A549 (cell line): Measurements from ENCODE around the gene ALDH1L1. TPM values are rescaled to one million over a fixed set of nuclear protein-coding genes. Genes with fewer than 3 reads are reported as not detected.

Experiments used
- ATAC-seq, 2 experiments: fragments of 200-7000 bp in 1 of 2; fragments of >200 bp in 1 of 2; cut with Nextera tagmentation in 1 of 2; cut with Tn5 transposase in 1 of 2; 3 replicates each; pipeline versions ENCODE4 v1.8.0 to v1.9.1; 2018 to 2020; ENCODE audit warnings: mild to moderate bottlenecking in 1 of 2, moderate library complexity in 1 of 2
- CTCF ChIA-PET: fragments of 300-600 bp; sonication (Branson Sonifier 250); formaldehyde crosslinking; extraction: SDS; loops from one replicate; lab custom pipeline; 2021; ENCODE audit warnings: antibody characterized with exemption, inconsistent platforms; lab: Yijun Ruan, JAX
- POLR2A ChIA-PET: fragments of 350-600 bp; formaldehyde crosslinking; extraction: SDS; loops from one replicate; lab custom pipeline; 2021; ENCODE audit warnings: antibody characterized with exemption, inconsistent platforms; lab: Yijun Ruan, JAX
- DNase-seq, 2 experiments: peaks; one replicate each; pipeline versions ENCODE4 v3.0.0 to v3.0.0-alpha.2; 2011 to 2016; ENCODE audit warnings: low read depth in 1 of 2, low spot score in 1 of 2
- FAIRE-seq: peaks from 2 replicates; lab custom pipeline; 2011; peaks lifted over from hg19 to GRCh38; lab: Jason Lieb, UNC
- H3K27ac ChIP-seq, 2 experiments: fragments of >200 bp; sonication (Bioruptor Twin); formaldehyde crosslinking; 3 replicates each; pipeline ENCODE4 v1.5.1; 2016 to 2017
- H3K4me1 ChIP-seq: fragments of >200 bp; sonication (Bioruptor Twin); formaldehyde crosslinking; 3 replicates; pipeline ENCODE4 v1.6.1; 2016
- H3K4me2 ChIP-seq: fragments of >200 bp; sonication (Bioruptor Twin); formaldehyde crosslinking; 3 replicates; pipeline ENCODE4 v1.6.1; 2016
- H3K4me3 ChIP-seq: fragments of >200 bp; sonication (Bioruptor Twin); formaldehyde crosslinking; 3 replicates; pipeline ENCODE4 v1.5.1; 2016
- H3K9me3 ChIP-seq: fragments of >200 bp; sonication (Bioruptor Twin); formaldehyde crosslinking; 3 replicates; pipeline ENCODE4 v1.6.1; 2016
- BHLHE40 ChIP-seq: IDR thresholded peaks from 2 replicates; pipeline ENCODE4 v1.6.1; 2012; ENCODE audit warnings: low read depth, low read length, inconsistent platforms
- CBX2 ChIP-seq: fragments of 200-600 bp; sonication (generic); IDR thresholded peaks from 2 replicates; pipeline ENCODE4 v1.6.1; 2016; ENCODE audit warnings: low read depth, mild to moderate bottlenecking, borderline replicate concordance
- CEBPB ChIP-seq, 2 experiments: fragments of >200 bp in 1 of 2; sonication (Bioruptor Twin) in 1 of 2; formaldehyde crosslinking in 1 of 2; IDR thresholded peaks; 2 replicates each; pipeline ENCODE4 v1.6.1; 2012 to 2016
- CHD2 ChIP-seq: fragments of 150-350 bp; IDR thresholded peaks from 2 replicates; pipeline ENCODE4 v1.6.1; 2014; ENCODE audit warnings: low read length; ENCODE audit not compliant: partially characterized antibody
- EHF ChIP-seq: fragments of 250-450 bp; sonication (Bioruptor Pico); IDR thresholded peaks from 2 replicates; pipeline ENCODE4 v1.5.0; 2020; ENCODE audit warnings: mild to moderate bottlenecking
- ELK1 ChIP-seq: fragments of 150-350 bp; IDR thresholded peaks from 2 replicates; pipeline ENCODE4 v1.6.1; 2014; ENCODE audit warnings: low read depth, mild to moderate bottlenecking, low read length
- ESRRA ChIP-seq: fragments of 150-350 bp; IDR thresholded peaks from 2 replicates; pipeline ENCODE4 v1.6.1; 2014; ENCODE audit warnings: mild to moderate bottlenecking, low read length, borderline replicate concordance
- FOSB ChIP-seq: fragments of 250-450 bp; sonication (Bioruptor Pico); IDR thresholded peaks from 2 replicates; pipeline ENCODE4 v1.5.0; 2020; ENCODE audit warnings: mild to moderate bottlenecking, moderate library complexity
- FOSL2 ChIP-seq, 2 experiments: fragments of 450-650 bp in 1 of 2; fragments of >200 bp in 1 of 2; sonication (Bioruptor Twin) in 1 of 2; formaldehyde crosslinking; IDR thresholded peaks; 2 replicates each; pipeline versions ENCODE4 v1.5.0 to v1.6.1; 2016 to 2020; ENCODE audit warnings: mild to moderate bottlenecking in 1 of 2, moderate library complexity in 1 of 2
- FOXS1 ChIP-seq: fragments of 250-450 bp; sonication (Bioruptor Pico); IDR thresholded peaks from 2 replicates; pipeline ENCODE4 v1.5.0; 2020; ENCODE audit warnings: mild to moderate bottlenecking, moderate library complexity
- GATA3 ChIP-seq: IDR thresholded peaks from 2 replicates; pipeline ENCODE4 v1.6.1; 2012; ENCODE audit warnings: borderline replicate concordance
- HDAC2 ChIP-seq: fragments of 200-600 bp; sonication (generic); IDR thresholded peaks from 2 replicates; pipeline ENCODE4 v1.6.1; 2016
- HEYL ChIP-seq: fragments of 250-450 bp; sonication (Bioruptor Pico); IDR thresholded peaks from 2 replicates; pipeline ENCODE4 v1.8.0; 2021; ENCODE audit warnings: mild to moderate bottlenecking, moderate library complexity
- HOXA7 ChIP-seq: fragments of 250-450 bp; sonication (Bioruptor Pico); IDR thresholded peaks from 2 replicates; pipeline ENCODE4 v1.5.0; 2020; ENCODE audit warnings: mild to moderate bottlenecking, moderate library complexity
- HOXB13 ChIP-seq: fragments of 250-450 bp; sonication (Bioruptor Pico); IDR thresholded peaks from 2 replicates; pipeline ENCODE4 v1.5.0; 2020; ENCODE audit warnings: low read depth, mild to moderate bottlenecking, moderate library complexity
- HOXB5 ChIP-seq: fragments of 250-450 bp; sonication (Bioruptor Pico); IDR thresholded peaks from 2 replicates; pipeline ENCODE4 v1.5.0; 2020; ENCODE audit warnings: mild to moderate bottlenecking, moderate library complexity
- JUN ChIP-seq, 2 experiments: fragments of >200 bp; sonication (Bioruptor Twin); formaldehyde crosslinking; IDR thresholded peaks; 2 replicates in 1 of 2; 3 replicates in 1 of 2; pipeline ENCODE4 v1.6.1; 2016 to 2017
- JUNB ChIP-seq: fragments of >200 bp; sonication (Bioruptor Twin); formaldehyde crosslinking; IDR thresholded peaks from 2 replicates; pipeline ENCODE4 v1.6.1; 2016
- KDM5A ChIP-seq: fragments of 200-600 bp; sonication (generic); IDR thresholded peaks from 2 replicates; pipeline ENCODE4 v1.6.1; 2016; ENCODE audit warnings: antibody characterized with exemption, mild to moderate bottlenecking
- MAX ChIP-seq: IDR thresholded peaks from 2 replicates; pipeline ENCODE4 v1.6.1; 2012
- MYC ChIP-seq: IDR thresholded peaks from 2 replicates; pipeline ENCODE4 v1.6.1; 2012; ENCODE audit warnings: mild to moderate bottlenecking, inconsistent platforms, low read length, improper control_type of control experiment, borderline replicate concordance
- NFE2L2 ChIP-seq: fragments of 150-350 bp; conservative IDR thresholded peaks from 2 replicates; pipeline ENCODE4 v1.6.1; 2014; ENCODE audit warnings: low read length
- NPAS2 ChIP-seq: fragments of 250-450 bp; sonication (Bioruptor Pico); IDR thresholded peaks from 2 replicates; pipeline ENCODE4 v1.8.0; 2022; ENCODE audit warnings: mild to moderate bottlenecking, moderate library complexity, borderline replicate concordance
- PHF8 ChIP-seq: fragments of 200-600 bp; sonication (generic); IDR thresholded peaks from 2 replicates; pipeline ENCODE4 v1.6.1; 2016; ENCODE audit warnings: low read depth, mild to moderate bottlenecking, antibody characterized with exemption, moderate library complexity, borderline replicate concordance
- POLR2AphosphoS2 ChIP-seq: conservative IDR thresholded peaks from 2 replicates; pipeline ENCODE4 v1.6.1; 2012; ENCODE audit warnings: low read length, improper control_type of control experiment, inconsistent platforms
- RAD21 ChIP-seq, 2 experiments: fragments of >200 bp in 1 of 2; sonication (Bioruptor Twin) in 1 of 2; formaldehyde crosslinking in 1 of 2; IDR thresholded peaks in 1 of 2; conservative IDR thresholded peaks in 1 of 2; 2 replicates in 1 of 2; 3 replicates in 1 of 2; pipeline ENCODE4 v1.6.1; 2012 to 2018; ENCODE audit warnings: inconsistent platforms in 1 of 2
- RARB ChIP-seq: fragments of 250-450 bp; sonication (Bioruptor Pico); IDR thresholded peaks from 2 replicates; pipeline ENCODE4 v1.8.0; 2021; ENCODE audit warnings: mild to moderate bottlenecking, moderate library complexity
- SREBF2 ChIP-seq: fragments of 450-650 bp; IDR thresholded peaks from 2 replicates; pipeline ENCODE4 v1.6.1; 2014; ENCODE audit warnings: mild to moderate bottlenecking, moderate library complexity
- ZC3H11A ChIP-seq: fragments of 450-650 bp; IDR thresholded peaks from 2 replicates; pipeline ENCODE4 v1.6.1; 2014; ENCODE audit warnings: antibody characterized with exemption, mild to moderate bottlenecking
- ZNF302 ChIP-seq: fragments of 250-450 bp; sonication (Bioruptor Pico); IDR thresholded peaks from 2 replicates; pipeline ENCODE4 v1.9.0; 2021; ENCODE audit warnings: inconsistent platforms, mild to moderate bottlenecking, moderate library complexity
- ZSCAN20 ChIP-seq: fragments of 250-450 bp; sonication (Bioruptor Pico); IDR thresholded peaks from 2 replicates; pipeline ENCODE4 v1.8.0; 2022; ENCODE audit warnings: mild to moderate bottlenecking, moderate library complexity
- WGBS: methylation state at CpG from one replicate; pipeline ENCODE4 v1.1.6; 2017; ENCODE audit errors: missing lambda C conversion rate; 5-methylcytosine and 5-hydroxymethylcytosine counted together
- polyA plus RNA-seq, 4 experiments: library from polyadenylated mRNA; depleted of rRNA in 3 of 4; stranded (reverse); fragments of >200 nt; fragmentation: RNase III in 1 of 4; extraction: RNeasy Plus Mini Kit Qiagen cat#74134 plus additional on column Dnase treatment in 1 of 4; gene quantifications; 2 replicates in 3 of 4; 3 replicates in 1 of 4; pipeline ENCODE4 v1.2.3, GENCODE V29; 2011 to 2017
- TF ChIP-seq, protein P1 (sequence below): fragments of 200-600 bp; sonication (generic); IDR thresholded peaks from 2 replicates; pipeline ENCODE4 v1.6.1; 2016; ENCODE audit warnings: antibody characterized with exemption, mild to moderate bottlenecking, moderate library complexity

ALDH1L1 gene
- polyA plus RNA-seq, 2 of the 4 experiments (the other 2 are of a cell fraction) = 0.14 to 0.18 TPM

- no peak overlapping the region for H3K4me2 ChIP-seq
- no peak overlapping the region for H3K27ac ChIP-seq
- ATAC-seq = no peak
- ChIA-PET CTCF (interaction anchor here (7.9 kb wide), 1 partner anchor 12 kb away, joined by 60 read pairs; no protein-coding TSS in a partner anchor), POLR2A (no interaction called here)
- FAIRE-seq = no peak
- no peak for DNase-seq
- H3K4me1 ChIP-seq = no peaks in the 10 kb centered on the region
- H3K9me3 ChIP-seq = no peaks in the 10 kb centered on the region
- no peak for TF ChIP-seq HOXB5
- no peak for TF ChIP-seq FOXS1 (CRISPR knock-in tag)
- no peak for TF ChIP-seq ZC3H11A
- no peak for TF ChIP-seq BHLHE40
- no peak for TF ChIP-seq MYC
- no peak for TF ChIP-seq CHD2
- no peak for TF ChIP-seq FOSB
- no peak for TF ChIP-seq JUNB
- no peak for TF ChIP-seq POLR2AphosphoS2
- TF ChIP-seq HOXA7 (CRISPR knock-in tag) = no peak
- TF ChIP-seq HOXB13 (CRISPR knock-in tag) = no peak
- TF ChIP-seq RAD21 (conservative IDR thresholded peaks at IDR 0.05 in 1 of 2, IDR thresholded peaks at IDR 0.05 in 1 of 2) = no peak
- H3K4me3 ChIP-seq = no peak overlapping the region
- WGBS = 65% methylated on average over 9 of the region's 9 CpGs
Observed at GRCh38 chr3:126121074-126121473, 59.3 kb downstream of the ALDH1L1 start.

DNA sequence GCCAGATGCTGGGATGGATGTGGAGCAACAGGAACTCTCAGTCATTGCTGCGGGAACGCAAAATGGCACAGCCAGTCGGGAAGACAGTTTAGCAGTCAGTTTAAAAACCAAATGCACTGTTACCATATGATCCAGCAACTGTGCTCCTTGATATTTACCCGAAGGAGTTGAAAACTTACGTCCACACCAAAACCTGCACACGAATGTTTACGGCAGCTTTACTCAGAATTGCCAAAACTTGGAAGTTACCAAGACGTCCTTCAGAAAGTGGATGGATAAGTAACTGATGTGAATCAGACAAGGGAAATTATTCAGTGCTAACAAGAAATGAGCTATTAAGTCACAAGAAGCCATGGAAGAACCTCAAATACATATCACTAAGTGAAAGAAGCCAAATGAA lies 60.4 kb downstream of the ALDH1L1 start:
- Histone ChIP-seq H3K4me1 (no peaks in the 10 kb centered on the region), H3K9me3 (no peaks in the 10 kb centered on the region), H3K4me3 (no peak overlapping the region)
- CTCF ChIA-PET = interaction anchor here (0.8 to 7.9 kb wide), 2 partner anchors 10 to 13 kb away, joined by 3 to 60 read pairs; no protein-coding TSS in a partner anchor
- FAIRE-seq = no peak
- TF ChIP-seq FOSL2 (IDR thresholded peaks at IDR 0.05) (no peak), FOSL2 (CRISPR knock-in tag; IDR thresholded peaks at IDR 0.05) (no peak), EHF (CRISPR knock-in tag) (no peak), NFE2L2 (no peak), ZNF302 (no peak), HDAC2 (no peak), CEBPB (IDR thresholded peaks at IDR 0.05) (no peak)
- TF ChIP-seq, protein P1, sequence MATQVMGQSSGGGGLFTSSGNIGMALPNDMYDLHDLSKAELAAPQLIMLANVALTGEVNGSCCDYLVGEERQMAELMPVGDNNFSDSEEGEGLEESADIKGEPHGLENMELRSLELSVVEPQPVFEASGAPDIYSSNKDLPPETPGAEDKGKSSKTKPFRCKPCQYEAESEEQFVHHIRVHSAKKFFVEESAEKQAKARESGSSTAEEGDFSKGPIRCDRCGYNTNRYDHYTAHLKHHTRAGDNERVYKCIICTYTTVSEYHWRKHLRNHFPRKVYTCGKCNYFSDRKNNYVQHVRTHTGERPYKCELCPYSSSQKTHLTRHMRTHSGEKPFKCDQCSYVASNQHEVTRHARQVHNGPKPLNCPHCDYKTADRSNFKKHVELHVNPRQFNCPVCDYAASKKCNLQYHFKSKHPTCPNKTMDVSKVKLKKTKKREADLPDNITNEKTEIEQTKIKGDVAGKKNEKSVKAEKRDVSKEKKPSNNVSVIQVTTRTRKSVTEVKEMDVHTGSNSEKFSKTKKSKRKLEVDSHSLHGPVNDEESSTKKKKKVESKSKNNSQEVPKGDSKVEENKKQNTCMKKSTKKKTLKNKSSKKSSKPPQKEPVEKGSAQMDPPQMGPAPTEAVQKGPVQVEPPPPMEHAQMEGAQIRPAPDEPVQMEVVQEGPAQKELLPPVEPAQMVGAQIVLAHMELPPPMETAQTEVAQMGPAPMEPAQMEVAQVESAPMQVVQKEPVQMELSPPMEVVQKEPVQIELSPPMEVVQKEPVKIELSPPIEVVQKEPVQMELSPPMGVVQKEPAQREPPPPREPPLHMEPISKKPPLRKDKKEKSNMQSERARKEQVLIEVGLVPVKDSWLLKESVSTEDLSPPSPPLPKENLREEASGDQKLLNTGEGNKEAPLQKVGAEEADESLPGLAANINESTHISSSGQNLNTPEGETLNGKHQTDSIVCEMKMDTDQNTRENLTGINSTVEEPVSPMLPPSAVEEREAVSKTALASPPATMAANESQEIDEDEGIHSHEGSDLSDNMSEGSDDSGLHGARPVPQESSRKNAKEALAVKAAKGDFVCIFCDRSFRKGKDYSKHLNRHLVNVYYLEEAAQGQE = no peak
- TF ChIP-seq, all 56 proteins: peak for 0
- POLR2A ChIA-PET = no interaction called here
- ATAC-seq (no peak), DNase-seq (no peak)
- WGBS = 65% methylated on average over 8 of the region's 8 CpGs
- Histone ChIP-seq H3K4me2 (no peak overlapping the region), H3K27ac (no peak overlapping the region)

- WGBS = 51% methylated on average over 7 of the region's 7 CpGs
- Histone ChIP-seq H3K9me3 (no peaks in the 10 kb centered on the region), H3K4me2 (no peak overlapping the region), H3K27ac (no peak overlapping the region), H3K4me3 (no peak overlapping the region), H3K4me1 (no peaks in the 10 kb centered on the region)
- POLR2A ChIA-PET = no interaction called here
- CTCF ChIA-PET = interaction anchor here (1.2 to 7.9 kb wide), 2 partner anchors 14 to 147 kb away, joined by 3 to 60 read pairs; no protein-coding TSS in a partner anchor
- FAIRE-seq (no peak), DNase-seq (no peak), ATAC-seq (no peak)
- TF ChIP-seq RAD21 (conservative IDR thresholded peaks at IDR 0.05 in 1 of 2, IDR thresholded peaks at IDR 0.05 in 1 of 2) = no peak
- no peak for TF ChIP-seq PHF8
- no peak for TF ChIP-seq GATA3
- no peak for TF ChIP-seq ESRRA
- no peak for TF ChIP-seq SREBF2
- TF ChIP-seq ELK1 = no peak
- no peak for TF ChIP-seq MAX
- TF ChIP-seq JUN (IDR thresholded peaks at IDR 0.05) = no peak
- TF ChIP-seq NPAS2 = no peak
- TF ChIP-seq HDAC2 = no peak
- no peak for TF ChIP-seq CBX2
- TF ChIP-seq ZSCAN20 (CRISPR knock-in tag) = no peak
- TF ChIP-seq ZC3H11A = no peak
- TF ChIP-seq KDM5A = no peak
- no peak for TF ChIP-seq RARB (CRISPR knock-in tag)
- no peak for TF ChIP-seq HEYL (CRISPR knock-in tag)
- no peak for TF ChIP-seq BHLHE40
Observed at GRCh38 chr3:126119008-126119675, 61.2 kb downstream of the ALDH1L1 start.
